Osteocyte (in vitro differentiated cells): Measurements from ENCODE around the gene ZNF350. TPM values are rescaled to one million over a fixed set of nuclear protein-coding genes. Genes with fewer than 3 reads are reported as not detected.

Source experiments
- DNase-seq: peaks from one replicate; pipeline ENCODE4 v3.0.0; 2021; ENCODE audit warnings: mixed read lengths; ENCODE audit not compliant: unreplicated experiment; ENCODE audit errors: extremely low spot score
- H3K27ac Mint-ChIP-seq: one replicate; pipeline ENCODE4 v1.8.0; 2021; ENCODE audit warnings: mild to moderate bottlenecking, mixed read lengths; ENCODE audit not compliant: unreplicated experiment
- H3K27me3 Mint-ChIP-seq: one replicate; pipeline ENCODE4 v1.8.0; 2021; ENCODE audit warnings: mixed read lengths; ENCODE audit not compliant: unreplicated experiment
- H3K36me3 Mint-ChIP-seq: one replicate; pipeline ENCODE4 v1.8.0; 2021; ENCODE audit warnings: mixed read lengths; ENCODE audit not compliant: unreplicated experiment
- H3K4me1 Mint-ChIP-seq: one replicate; pipeline ENCODE4 v1.8.0; 2021; ENCODE audit warnings: mixed read lengths; ENCODE audit not compliant: unreplicated experiment
- H3K4me3 Mint-ChIP-seq: one replicate; pipeline ENCODE4 v1.8.0; 2021; ENCODE audit warnings: mild to moderate bottlenecking, moderate library complexity, mixed read lengths; ENCODE audit not compliant: unreplicated experiment
- H3K9me3 Mint-ChIP-seq: one replicate; pipeline ENCODE4 v1.8.0; 2021; ENCODE audit warnings: mixed read lengths; ENCODE audit not compliant: unreplicated experiment
- total RNA-seq: library from RNA; stranded (reverse); gene quantifications from 2 replicates; pipeline ENCODE4 v1.2.1, GENCODE V29; 2021
- TF ChIP-seq, protein P1 (sequence below): fragments of 200-600 bp; sonication (generic); IDR thresholded peaks from 2 replicates; pipeline ENCODE4 v1.5.0; 2021; ENCODE audit warnings: antibody characterized with exemption, mild to moderate bottlenecking, moderate library complexity

ZNF350 gene
- total RNA-seq, 1 donor from 2014 or later, result 10.6 TPM

DNA sequence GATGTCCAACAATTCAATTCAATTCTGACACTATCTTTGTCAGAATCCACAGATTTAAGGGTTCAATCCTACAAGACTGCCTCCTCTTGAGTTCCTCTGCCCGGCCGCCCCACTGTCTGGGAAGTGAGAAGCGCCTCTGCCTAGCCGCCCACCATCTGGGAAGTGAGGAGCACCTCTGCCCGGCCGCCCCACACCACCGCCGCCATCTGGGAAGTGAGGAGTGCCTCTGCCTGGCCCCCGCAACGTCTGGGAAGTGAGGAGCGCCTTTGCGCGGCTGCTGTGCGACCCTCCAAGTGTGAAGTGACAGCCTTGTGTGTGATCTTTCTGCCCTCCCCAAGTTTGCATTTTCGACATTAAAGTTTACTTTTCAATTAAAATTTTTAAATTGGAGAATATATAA lies 35.6 kb upstream of the ZNF350 start:
- no peaks in the 10 kb centered on the region for H3K27me3 Mint-ChIP-seq
- no peak for DNase-seq
- H3K4me1 Mint-ChIP-seq, result peaks cover 7% of the 10 kb centered on the region
- TF ChIP-seq, protein P1, sequence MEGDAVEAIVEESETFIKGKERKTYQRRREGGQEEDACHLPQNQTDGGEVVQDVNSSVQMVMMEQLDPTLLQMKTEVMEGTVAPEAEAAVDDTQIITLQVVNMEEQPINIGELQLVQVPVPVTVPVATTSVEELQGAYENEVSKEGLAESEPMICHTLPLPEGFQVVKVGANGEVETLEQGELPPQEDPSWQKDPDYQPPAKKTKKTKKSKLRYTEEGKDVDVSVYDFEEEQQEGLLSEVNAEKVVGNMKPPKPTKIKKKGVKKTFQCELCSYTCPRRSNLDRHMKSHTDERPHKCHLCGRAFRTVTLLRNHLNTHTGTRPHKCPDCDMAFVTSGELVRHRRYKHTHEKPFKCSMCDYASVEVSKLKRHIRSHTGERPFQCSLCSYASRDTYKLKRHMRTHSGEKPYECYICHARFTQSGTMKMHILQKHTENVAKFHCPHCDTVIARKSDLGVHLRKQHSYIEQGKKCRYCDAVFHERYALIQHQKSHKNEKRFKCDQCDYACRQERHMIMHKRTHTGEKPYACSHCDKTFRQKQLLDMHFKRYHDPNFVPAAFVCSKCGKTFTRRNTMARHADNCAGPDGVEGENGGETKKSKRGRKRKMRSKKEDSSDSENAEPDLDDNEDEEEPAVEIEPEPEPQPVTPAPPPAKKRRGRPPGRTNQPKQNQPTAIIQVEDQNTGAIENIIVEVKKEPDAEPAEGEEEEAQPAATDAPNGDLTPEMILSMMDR, result no peak
- no peak overlapping the region for H3K27ac Mint-ChIP-seq
- H3K9me3 Mint-ChIP-seq, result peaks cover 58% of the 10 kb centered on the region
- no peak overlapping the region for H3K4me3 Mint-ChIP-seq
- peaks cover 83% of the 10 kb centered on the region for H3K36me3 Mint-ChIP-seq

DNA sequence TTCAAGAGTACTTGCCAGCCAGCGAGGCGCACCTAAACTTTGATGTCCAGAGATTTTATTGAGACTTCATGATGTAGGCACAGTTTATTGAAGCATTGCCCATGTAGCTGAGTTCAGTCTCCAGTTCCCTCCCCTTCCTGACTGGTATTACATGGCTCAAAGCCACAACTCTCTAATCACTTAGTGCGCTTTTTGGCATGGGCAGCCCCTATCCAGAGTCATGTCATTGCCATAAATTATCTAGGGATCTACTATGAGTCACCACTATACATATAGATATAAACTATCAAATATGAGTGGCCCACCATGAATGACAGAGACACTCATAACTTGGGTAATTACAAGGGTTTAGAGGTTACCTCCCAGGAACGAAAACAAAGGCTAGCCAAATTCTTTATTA lies 33.9 kb upstream of the ZNF350 start:
- H3K9me3 Mint-ChIP-seq, result peaks cover 65% of the 10 kb centered on the region
- no peaks in the 10 kb centered on the region for H3K4me1 Mint-ChIP-seq
- DNase-seq, result no peak
- H3K27ac Mint-ChIP-seq, result no peak overlapping the region
- H3K4me3 Mint-ChIP-seq, result no peak overlapping the region
- TF ChIP-seq, protein P1, result no peak
- H3K27me3 Mint-ChIP-seq, result no peaks in the 10 kb centered on the region
- H3K36me3 Mint-ChIP-seq, result peaks cover 91% of the 10 kb centered on the region

GRCh38 chr19:52010674-52011073 lies 24.0 kb upstream of the ZNF350 start:
- no peak overlapping the region for H3K4me3 Mint-ChIP-seq
- no peak for DNase-seq

GRCh38 chr19:52007806-52008557 lies 21.3 kb upstream of the ZNF350 start, which contains the start of gene ZNF615:
TSS of gene ZNF615 (minus strand) at chr19:52008211. CDS start at chr19:52003711, 4,500 bp downstream.
- TF ChIP-seq, protein P1, result no peak
- Mint-ChIP-seq H3K9me3 (peaks cover 15% of the 10 kb centered on the region), H3K27me3 (no peaks in the 10 kb centered on the region), H3K4me3 (peak within 1 kb of the TSS; percentile 91), H3K36me3 (peaks cover 41% of the 10 kb centered on the region), H3K27ac (peak within 1 kb of the TSS; percentile 99), H3K4me1 (peaks cover 15% of the 10 kb centered on the region)
- peak; percentile 95 for DNase-seq

More at GRCh38 chr19:52010674-52011073, 24.0 kb upstream of the ZNF350 start:
- Mint-ChIP-seq H3K36me3 (peaks cover 45% of the 10 kb centered on the region), H3K4me1 (peaks cover 15% of the 10 kb centered on the region), H3K27ac (no peak overlapping the region), H3K9me3 (peaks cover 20% of the 10 kb centered on the region), H3K27me3 (no peaks in the 10 kb centered on the region)
- TF ChIP-seq, protein P1, result no peak

- Mint-ChIP-seq H3K27ac (peak overlapping the region; percentile 99), H3K9me3 (peaks cover 16% of the 10 kb centered on the region), H3K36me3 (peaks cover 38% of the 10 kb centered on the region), H3K4me1 (peaks cover 15% of the 10 kb centered on the region), H3K27me3 (no peaks in the 10 kb centered on the region), H3K4me3 (peak overlapping the region; percentile 91)
- DNase-seq, result no peak
- TF ChIP-seq, protein P1, result no peak
Observed at GRCh38 chr19:52007451-52007805, 20.8 kb upstream of the ZNF350 start.
